ENCODE results near the gene OR2B2.

DNA sequence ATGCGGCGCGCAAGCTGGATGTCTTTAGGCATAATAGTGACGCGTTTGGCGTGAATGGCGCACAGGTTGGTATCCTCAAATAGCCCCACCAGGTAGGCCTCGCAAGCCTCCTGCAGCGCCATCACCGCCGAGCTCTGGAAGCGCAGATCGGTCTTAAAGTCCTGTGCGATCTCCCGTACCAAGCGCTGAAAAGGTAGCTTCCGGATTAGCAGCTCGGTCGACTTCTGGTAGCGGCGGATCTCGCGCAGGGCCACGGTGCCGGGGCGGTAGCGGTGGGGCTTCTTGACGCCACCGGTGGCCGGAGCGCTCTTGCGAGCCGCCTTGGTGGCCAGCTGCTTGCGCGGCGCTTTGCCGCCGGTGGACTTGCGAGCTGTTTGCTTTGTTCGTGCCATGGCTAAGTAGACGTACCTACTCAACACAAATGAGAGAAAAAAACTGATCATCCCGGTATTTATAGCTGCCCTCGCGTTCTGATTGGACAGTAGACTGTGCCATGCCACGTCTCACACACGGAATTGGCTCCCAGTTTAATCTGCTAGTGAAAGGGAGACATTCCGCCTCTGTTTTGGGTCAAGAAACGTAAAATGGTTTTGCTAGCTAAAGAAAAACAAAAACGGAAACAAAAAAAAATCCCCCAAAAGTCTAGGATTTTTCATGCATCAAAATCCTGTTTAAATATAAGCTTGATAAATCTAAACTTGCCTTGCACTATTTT is 40.1 kb downstream of the OR2B2 start:
- TF ChIP-seq REST (IDR thresholded peaks at IDR 0.05; ENCODE audit: insufficient read depth in 1 of 2, low read depth in 2 of 2, low read length in 2 of 2), result no peak
- TF ChIP-seq TAF1 (IDR thresholded peaks at IDR 0.05; ENCODE audit: borderline replicate concordance, insufficient read depth, low read length), result no peak

Measured in PFSK-1 (cell line).